HG03439 (cell line): ENCODE measurements around the gene ARNT2.
"Not testable (repeated sequence)": the region's sequence is repeated elsewhere in the genome, so short reads cannot be mapped to it uniquely, and the experiment has no call there.

Experiments used
- ATAC-seq: cut with Tn5 transposase; IDR thresholded peaks from one replicate; pipeline ENCODE4 v1.9.1; 2021; ENCODE audit warnings: mild to moderate bottlenecking, moderate library complexity; ENCODE audit not compliant: unreplicated experiment

ARNT2 gene

GRCh38 chr15:80639168-80639555, 235.0 kb downstream of the ARNT2 start:
- ATAC-seq, result no peak

GRCh38 chr15:80640531-80641121, 236.4 kb downstream of the ARNT2 start:
- no peak for ATAC-seq

GRCh38 chr15:80641384-80641783, 237.2 kb downstream of the ARNT2 start:
- ATAC-seq, result no peak

GRCh38 chr15:80643431-80643951, 239.3 kb downstream of the ARNT2 start:
- no peak for ATAC-seq

GRCh38 chr15:80645494-80646065, 241.4 kb downstream of the ARNT2 start:
- ATAC-seq, result no peak

GRCh38 chr15:80647424-80647823, 243.2 kb downstream of the ARNT2 start:
- not testable (repeated sequence) for ATAC-seq
